ENCODE data around the gene MRPS9.

The MRPS9 gene

DNA sequence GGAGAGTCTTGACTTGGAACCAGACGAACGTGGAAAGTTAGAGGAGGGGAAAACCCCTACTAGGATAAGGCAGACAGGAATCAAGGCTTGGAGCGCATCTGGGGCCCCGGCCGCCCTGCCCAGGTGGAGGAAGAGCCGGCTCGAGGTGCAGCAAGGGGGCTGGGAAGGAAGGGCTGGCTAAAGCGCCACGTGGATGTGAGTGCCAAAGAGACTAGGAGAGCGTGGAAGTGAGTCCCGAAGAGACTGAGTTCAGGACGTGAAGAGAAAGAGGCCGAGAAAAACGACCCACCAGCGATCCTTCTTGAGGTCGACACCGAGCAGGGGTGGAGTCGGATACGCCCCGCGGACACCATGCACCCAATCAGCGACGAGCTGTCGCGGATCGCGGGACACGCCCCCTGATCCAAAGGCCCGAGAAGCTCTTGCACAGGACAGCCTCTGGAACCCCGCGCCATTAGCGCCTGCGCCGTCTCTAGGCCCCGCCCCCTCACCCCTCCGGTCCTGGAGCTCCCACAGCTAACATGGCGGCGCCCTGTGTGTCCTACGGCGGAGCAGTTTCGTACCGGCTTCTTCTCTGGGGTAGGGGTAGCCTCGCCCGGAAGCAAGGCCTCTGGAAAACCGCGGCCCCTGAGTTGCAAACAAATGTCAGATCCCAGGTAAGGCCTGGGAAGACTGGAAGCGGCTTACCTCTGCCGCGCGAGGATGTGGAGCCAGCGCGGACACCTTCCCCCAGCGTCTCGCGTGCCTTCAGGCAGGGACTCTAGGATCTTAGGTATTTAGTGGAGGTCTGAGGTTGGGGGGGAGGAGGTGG lies at the start of gene MRPS9:
MRPS9 (plus strand) TSS at position 498 of the 811 bp plus-strand sequence; CDS start at position 522, 24 bp downstream.
- DNase-seq = peak; percentile 99

DNA sequence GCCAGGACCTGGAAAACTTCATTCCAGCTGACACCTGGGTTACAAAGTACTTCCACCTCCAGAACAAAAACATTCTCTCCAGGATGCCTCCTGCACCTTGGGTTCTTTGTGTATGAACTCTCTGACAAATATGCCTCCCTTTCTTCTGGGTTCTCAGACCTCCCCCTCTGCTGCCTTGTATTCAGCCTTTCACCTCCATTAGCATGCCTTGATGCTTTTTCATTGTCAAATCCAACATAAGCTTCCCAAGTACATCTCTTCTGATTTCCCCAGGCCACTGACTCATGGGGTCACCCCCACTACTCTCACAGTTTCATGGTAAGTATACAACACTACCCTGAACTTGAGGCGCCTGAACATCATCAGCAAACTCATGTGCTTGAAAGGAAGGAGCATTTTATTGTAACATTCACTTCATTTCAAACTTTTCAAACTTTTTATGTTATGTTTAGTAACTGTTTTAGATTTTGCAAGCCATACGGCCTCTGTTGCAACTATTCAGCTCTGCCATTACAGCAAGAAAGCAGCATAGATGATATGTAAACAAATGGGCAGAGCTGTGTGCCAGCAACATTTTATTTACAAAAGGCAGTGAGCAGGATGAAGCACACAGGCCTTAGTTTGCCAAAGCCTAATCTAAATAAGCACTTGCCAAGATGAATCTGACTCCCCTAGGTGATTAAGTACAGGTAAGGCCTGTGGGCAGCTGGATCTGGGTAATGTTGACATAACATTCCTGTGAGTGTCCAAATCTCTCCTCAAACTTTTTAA lies 32.5 kb upstream of the MRPS9 start:
- no peak for DNase-seq

DNA sequence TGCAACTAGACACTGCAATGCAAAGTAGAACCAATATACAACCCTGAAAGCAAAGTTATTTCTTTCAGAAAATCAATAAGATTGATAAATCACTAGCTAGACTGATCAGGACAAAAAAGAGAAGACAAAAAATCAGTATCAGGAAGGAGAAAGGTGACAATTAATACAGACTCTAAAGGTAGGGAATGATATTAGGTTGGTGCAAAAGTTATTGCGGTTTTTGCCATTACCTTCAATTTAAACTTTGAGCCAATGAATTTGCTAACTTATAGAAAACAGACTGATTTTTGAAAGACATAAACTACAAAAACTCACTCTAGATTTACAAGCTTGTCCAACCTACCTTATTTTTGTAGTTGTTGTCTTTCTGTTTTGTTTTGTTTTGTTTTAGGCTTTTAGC lies 30.5 kb upstream of the MRPS9 start:
- no peak for DNase-seq

DNA sequence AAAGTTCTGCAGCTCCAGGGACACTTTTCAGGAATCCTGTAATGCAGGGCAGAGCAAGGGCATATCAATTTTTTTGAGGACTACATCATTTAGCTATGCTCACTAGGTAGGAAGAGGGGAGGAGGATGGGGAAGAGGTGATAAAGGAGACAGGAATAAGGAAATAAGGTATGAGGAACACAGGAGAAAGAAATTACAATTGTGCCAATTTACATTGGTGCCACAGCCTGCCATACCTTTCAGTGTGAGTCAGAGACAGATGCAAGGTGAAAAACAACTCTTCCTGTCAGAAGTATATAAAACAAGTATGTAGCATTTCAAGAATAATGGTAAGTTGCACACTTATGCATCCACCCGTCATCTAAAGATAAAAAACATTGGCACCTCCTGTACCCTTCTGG lies 5.4 kb upstream of the MRPS9 start:
- DNase-seq = no peak

DNA sequence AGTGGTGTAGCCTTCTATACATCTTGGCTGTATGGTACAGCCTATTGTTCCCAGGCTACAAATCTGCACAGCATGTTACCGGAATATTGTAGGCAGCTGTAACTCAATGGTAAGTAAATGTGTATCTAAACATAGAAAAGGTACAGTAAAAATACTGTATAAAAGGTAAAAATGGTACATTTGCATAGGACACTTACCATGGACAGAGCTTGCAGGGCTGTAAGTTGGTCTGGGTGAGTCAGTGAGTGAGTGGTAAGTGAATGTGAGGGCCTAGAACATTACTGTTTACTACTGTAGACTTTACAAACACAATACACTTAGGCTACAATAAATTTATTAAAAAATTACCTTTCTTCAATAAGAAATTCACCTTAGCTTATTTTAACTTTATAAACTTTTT lies 3.7 kb upstream of the MRPS9 start:
- no peak for DNase-seq

DNA sequence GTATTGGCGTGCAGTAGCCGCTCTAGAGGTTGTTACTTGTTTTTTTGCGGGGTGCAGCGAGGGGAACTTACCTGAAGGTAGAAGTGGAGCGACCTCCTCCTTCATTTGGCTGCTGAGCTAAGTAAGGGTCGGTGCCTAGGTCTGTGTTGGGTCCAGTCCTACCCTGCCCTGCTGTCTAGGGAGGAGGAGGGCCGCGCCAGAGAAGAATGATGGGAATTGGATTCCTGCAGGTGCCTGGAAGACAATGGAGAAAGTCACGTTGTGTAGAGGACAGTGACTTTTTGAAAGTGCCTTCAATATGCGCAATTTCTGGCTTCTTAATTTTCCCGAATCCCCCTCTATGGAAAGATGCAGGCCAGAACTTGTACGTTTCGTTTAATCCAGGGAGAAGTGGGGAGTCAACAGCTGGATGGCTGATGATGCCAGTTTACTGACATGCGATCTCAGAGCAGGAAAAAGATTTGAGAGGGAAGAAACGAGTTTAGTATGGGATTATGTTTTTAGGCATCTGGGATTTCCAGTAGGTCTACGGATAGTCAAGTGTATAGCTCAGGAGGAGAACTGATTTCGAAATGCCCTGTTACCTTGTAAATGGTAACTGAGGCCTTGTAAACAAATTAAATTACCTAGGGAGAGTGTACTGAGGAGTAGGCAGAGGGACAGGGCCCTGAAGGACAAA lies 653 bp downstream of the MRPS9 start:
- DNase-seq = no peak

DNA sequence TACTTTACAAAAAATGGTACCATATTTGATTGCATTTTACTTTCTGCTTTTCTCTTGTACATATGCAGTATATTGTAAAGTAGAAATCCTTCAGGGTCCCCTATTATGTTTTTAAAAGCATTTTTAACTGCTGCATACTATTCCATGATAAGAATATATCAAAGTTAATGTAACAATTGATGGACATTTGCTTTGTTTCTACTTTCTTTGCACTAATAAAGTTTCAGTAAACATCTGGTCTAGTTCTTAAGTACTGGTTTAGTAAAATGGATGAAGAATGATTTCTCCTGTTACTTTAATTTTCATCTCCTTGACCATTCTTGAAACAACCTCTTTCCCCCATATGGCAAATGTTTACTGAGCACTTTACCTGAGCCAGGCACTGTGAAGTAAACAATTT lies 1.7 kb downstream of the MRPS9 start:
- DNase-seq = no peak

DNA sequence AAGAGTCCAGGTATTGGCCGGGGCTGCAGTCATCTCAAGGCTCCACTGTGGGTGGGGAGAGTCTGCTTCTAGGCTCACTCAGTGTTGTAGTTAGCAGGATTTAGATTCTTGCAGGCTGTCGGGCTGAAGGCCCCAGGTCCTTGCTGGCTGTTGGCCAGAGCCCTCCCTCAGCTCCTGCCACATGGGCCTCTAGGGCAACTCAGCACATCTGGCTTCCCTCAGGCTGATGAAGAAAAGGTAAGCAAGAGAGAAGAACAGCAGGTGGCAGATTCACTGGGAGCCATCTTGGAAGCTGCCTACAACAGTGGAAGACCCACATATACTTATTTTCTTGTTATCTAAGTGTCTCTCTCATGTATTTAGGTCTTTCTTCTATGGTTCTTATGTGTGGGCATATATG lies 4.3 kb downstream of the MRPS9 start:
- DNase-seq = no peak

DNA sequence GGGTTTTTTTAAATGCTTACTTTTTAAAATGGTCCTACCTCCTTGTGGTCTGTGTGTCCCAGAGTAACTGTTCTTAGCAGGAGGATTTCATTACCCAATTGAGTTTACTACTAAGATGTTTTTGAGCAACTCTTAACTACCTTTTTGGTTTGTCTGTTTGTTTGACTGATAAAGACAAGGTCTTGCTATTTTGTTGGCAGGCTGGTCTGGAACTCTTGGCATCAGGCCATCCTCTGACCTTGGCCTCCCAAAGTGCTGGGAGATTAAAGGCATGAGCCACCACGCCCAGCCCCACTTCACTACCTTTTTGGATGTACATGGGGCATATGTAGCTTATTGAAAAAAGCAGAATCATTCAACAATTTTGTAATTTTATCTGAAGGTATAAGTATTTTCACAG lies 14.9 kb downstream of the MRPS9 start:
- no peak for DNase-seq

DNA sequence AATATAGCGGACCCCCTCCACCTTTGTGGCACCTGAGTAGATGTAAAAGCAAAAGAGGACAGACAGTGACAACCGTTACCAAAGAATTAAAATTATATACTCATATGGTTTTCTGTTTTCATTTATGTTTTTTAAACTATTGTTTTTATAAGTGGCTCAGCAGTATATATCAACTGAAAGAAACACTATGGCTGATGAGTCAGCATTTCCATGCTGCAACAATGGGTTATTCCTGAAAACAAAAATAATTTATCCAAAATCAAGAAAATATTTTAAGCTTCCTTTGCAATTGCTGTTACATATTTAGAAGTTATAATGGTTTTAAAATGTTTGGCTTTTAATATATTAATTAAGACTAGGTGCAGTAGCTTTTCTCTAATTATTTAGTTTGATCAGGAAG lies 17.7 kb downstream of the MRPS9 start:
- no peak for DNase-seq

DNA sequence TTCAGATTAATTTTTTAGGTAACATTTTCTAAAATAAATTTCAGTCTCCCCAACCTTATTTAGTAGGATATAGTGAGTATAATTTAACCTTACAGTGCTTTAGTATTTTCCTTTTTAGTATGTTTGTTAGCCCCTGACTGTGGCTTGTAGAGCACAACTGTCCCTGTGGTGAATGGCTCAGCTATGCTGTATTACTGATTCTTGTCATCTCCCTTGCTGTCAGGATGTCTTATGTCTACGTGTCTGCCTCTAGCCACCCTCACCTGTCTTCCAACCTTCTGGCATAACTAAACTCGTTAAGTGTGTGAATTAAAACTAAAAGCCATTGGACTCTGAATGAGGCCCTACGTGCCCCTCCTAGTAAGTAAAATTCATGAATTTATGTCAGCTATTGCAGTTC lies 18.4 kb downstream of the MRPS9 start:
- no peak for DNase-seq

DNA sequence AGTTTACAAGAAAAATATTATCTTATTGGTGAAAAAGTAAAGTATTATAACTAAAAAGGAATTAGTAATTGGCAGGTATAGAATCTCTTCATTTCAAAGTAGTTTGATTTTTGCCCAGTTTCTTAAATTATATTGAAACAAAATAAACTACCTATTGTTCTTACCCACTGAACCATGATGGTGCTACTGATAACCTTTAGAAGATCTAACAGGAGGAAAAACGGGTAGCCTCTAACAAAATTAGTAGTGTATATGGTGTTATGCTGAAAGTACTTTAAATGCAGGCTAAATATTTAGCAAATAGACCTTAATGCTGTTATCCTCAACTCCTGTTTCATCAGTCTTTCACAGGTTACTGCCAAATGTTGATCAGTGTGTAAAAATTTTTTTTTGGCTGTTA lies 19.1 kb downstream of the MRPS9 start:
- no peak for DNase-seq

DNA sequence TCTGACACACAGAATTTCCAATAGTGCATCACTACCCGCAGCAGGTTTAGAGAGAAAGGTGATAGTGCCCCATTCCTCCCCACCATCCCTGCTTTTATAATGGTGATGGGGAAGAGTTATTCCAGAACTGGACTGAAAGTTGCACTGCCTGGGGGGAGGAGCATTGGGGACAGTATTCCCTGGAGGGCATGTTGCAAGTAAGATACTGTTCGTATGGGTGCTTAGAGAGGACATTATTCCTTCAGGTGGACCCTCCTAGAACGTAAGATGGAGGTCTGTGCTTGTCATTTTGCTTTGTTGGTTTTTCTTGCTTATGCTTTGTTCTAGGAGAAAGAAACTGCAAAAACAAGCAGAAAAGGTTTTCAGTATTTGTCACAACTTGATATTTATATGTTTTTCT lies 23.7 kb downstream of the MRPS9 start:
- DNase-seq = no peak

DNA sequence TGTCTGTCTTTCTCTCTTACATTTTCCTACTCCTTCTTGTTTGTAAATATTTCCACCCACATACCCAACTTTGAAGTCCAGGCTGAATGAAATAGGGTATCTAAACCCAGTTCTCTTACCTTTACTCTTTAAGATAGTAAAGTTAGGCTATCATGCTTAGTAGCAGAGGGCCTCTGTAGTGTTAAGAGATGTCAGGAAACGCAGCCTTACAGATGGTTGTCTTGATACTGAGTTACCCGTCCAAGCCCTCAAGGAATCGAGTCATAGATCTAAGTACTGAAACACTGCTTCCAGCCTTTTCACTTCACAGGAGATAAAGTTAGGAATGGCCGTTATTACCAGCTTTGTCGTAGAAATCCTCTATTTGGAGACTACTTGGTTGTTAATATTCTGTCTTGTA lies 24.3 kb downstream of the MRPS9 start:
- DNase-seq = no peak

DNA sequence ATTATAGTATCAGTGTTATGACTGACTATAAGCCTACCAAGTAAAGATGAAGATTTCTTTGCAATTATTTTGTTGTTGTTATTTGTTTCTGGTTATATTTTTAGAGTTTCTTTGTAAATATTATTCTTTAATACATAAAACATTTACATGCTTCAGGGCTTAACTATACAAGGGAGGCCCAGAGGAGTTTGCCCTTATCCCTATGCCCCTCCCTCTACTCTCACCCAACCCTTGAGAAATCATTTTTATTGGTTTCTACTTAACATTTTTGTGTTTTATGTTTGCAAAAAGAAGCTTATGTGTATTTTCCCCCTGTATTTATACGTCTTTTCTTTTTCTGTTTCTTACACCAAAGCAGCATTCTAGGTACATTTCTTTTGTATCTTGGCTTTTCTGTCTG lies 30.5 kb downstream of the MRPS9 start:
- DNase-seq = no peak

DNA sequence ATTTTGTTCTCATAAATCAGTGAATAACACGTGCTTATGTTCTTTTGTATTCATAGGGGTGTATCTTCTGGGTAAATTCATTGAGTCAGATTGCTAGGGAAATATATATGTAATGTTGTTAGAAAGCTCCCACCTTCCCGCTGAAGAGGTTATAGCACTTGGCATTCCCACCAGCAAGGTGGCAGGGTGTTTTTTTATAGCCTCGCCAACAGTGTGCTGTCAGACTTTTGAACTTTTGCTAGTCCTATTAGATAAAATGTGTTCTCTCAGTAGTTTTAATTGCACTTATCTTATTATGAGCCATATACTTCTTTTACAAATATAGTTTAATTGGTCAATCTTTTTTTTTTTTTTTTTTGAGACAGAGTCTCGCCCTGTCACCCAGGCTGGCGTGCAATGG lies 31.0 kb downstream of the MRPS9 start:
- DNase-seq = no peak

DNA sequence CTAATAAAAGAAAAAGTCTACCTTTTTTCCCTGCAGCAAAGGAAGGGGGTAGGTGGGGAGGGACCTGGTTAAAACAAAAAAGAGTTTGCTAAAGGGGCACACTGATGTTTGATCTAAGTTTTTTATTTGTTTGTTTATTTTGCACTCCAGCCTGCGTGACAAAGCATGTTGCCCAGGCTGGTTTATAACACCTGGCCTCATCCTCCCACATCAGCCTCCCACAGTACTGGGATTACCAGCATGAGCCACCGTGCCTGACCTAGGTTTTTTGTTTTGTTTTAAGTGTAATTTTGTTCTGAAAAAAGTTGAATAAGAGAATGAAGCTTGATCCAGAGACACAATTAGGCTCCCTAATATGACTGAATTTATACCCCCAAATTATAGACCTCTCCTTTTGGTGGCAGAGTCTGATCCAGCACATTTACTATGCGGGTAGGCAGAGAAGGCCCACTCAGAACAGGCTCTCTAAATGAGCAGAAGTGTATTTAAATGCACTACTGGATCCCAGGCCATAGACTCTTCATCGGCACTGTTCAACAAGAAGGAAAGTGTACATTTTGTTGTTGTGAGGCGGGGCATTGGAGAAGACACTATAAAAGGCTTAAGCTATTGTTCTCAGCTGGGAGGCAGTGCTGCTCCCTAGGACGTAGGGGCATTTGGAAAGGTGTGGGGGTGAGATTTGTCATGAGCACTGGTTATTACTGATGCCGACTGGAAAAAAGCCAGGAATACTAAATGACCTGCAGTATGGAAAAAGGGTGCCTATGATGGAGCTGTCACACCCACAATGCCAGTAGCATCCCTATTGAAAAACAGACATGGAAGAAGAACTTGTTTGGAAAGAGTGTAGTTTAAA lies 32.4 kb downstream of the MRPS9 start:
- no peak for DNase-seq

DNA sequence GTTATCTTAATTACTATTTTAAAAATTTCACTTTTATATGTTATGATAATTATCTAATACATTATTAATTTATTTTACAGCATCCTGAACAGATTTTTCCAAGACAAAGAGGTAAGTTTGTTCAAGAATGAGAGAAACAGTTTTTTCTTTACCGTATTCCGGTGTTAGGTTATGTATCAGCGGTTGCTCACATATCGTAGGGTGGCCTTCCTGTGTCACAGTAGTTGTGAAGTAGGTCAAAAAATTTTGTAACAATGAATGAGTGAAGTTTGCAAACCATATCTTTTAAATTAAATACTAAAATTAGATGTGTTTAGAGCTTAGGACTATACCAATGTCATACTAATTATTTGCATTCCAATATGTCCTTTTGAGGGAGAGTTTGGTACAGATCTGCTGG lies 33.5 kb downstream of the MRPS9 start:
- DNase-seq = no peak

DNA sequence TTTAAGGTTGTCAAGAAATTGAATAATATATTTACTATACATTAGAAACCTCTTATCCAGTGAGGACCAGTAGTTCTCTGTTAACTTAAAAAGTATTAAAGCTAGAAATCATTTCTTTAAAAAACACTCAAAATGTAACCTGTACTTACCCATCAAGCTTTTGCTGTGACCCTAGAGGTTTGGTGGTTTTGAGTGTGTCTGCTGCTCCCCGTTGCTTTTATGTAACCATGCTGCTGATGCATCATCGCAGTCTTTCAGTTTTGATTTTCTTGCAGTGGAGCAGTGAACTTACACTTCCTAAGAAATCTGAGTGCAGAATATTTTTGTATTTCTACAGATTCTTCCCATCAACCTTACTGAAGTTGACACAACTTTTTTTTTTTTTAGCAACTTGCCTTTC lies 34.2 kb downstream of the MRPS9 start:
- DNase-seq = no peak

DNA sequence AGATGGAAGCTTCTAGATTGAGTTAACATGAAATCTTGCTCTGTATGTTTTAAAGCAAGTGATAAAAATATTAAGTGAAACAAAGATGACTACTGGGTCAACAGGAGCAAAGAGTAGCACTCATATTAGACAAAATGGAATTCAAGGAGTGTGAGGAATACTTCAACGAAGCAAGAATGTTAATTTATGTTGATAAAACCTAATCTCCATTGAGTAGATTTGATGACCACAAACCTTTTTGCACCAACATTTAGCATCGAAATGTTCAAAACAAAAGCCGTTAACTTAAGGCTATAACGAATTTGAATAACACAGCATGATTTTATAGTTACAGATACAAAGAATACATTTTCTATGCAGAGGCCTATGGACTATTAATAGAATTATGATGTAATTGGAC lies 35.7 kb downstream of the MRPS9 start:
- DNase-seq = no peak

DNA sequence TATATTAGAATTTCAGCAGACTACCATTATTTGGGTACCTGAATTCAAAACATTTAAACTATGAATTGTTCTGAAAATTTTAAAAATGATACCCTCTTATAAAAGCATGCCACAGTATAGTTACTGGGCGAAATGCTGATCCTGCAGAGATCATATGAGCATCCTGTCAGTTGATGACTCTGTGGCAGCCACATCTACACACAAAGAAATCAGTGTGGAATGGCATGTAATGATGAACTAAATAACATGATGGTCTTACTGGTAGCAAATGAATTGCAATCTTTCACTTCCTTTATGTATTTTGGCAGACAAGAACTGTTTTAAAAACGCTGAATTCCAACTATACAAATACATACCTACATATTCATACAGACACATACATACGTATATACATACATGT lies 38.3 kb downstream of the MRPS9 start:
- DNase-seq = no peak

DNA sequence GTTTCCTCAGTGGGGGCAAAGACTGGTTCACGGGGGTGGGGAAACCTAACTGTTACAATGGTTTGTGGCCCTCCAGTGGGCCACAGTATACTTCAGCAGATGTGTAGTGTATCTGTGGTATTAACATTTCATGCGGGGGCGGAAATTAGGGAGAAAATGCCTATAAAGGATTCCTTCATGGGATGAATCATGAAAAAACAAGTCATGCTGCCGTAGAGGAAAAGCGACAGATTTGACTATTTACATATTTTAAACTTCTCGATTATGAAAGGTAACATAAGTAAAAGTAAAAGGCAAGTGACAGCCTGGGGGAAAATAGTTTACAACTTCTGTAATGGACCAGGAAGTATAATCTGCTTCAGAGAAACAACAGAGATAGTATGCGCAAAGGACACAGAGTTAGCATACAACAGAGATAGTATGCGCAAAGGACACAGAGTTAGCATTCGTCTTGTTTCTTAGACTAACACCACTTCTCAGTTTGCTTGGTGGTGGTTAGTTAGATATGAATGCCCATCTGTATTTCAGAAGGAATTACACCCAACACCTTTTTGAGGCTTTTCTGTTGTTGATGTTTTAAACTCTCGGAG lies 41.1 kb downstream of the MRPS9 start:
- DNase-seq = no peak

DNA sequence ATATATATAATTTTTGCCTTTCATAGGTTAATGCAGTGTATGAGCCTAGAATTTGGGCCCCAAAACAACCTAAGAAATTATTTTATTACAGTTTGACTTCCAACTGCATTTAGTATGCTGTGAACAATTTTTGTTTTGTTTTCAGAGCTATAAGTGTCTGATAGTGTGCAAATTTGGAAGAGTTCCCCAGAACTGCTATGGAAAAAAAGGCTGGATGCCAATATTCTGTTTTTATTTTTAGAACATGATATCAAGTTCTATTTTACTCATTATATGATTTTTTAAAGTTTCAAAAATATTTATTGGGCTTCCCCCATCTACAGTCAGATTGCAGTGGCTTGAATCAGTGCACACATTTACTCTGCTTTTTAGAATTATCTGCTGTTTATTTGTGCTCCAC lies 42.6 kb downstream of the MRPS9 start:
- no peak for DNase-seq
